DND-41 (cell line): ENCODE data around the gene BABAM1.

Source experiments
- ATAC-seq: fragments of 200-7000 bp; cut with Tn5 transposase; 3 replicates; pipeline ENCODE4 v1.9.1; 2021; ENCODE audit warnings: low read depth; ENCODE audit not compliant: insufficient read depth
- DNase-seq: peaks from one replicate; pipeline ENCODE4 v3.0.0-alpha.2; 2020
- H2AFZ ChIP-seq: 2 replicates; pipeline ENCODE4 v1.6.0; 2012; ENCODE audit warnings: low read depth, low read length
- H3K27ac ChIP-seq: 2 replicates; pipeline ENCODE4 v1.5.1; 2012; ENCODE audit warnings: low read length, inconsistent platforms
- H3K27me3 ChIP-seq: fragments of 200-600 bp; sonication (generic); 2 replicates; pipeline ENCODE4 v1.6.0; 2012; ENCODE audit warnings: low read length, mild to moderate bottlenecking, inconsistent platforms; ENCODE audit not compliant: insufficient read depth, poor library complexity
- H3K36me3 ChIP-seq: 2 replicates; pipeline ENCODE4 v1.5.1; 2012; ENCODE audit warnings: low read length, inconsistent platforms; ENCODE audit not compliant: insufficient read depth
- H3K4me1 ChIP-seq: 2 replicates; pipeline ENCODE4 v1.5.1; 2012; ENCODE audit warnings: mild to moderate bottlenecking, low read length; ENCODE audit not compliant: insufficient read depth
- H3K4me2 ChIP-seq: 2 replicates; pipeline ENCODE4 v1.6.0; 2012; ENCODE audit warnings: mild to moderate bottlenecking, moderate library complexity, low read length, inconsistent platforms; ENCODE audit not compliant: insufficient read depth
- H3K4me3 ChIP-seq, 2 experiments: fragments of 200-600 bp in 1 of 2; shearing (Covaris generic) in 1 of 2; 2 replicates each; pipeline ENCODE4 v1.5.1; 2012 to 2016; ENCODE audit warnings: inconsistent platforms in 2 of 2, low read length in 2 of 2, mild to moderate bottlenecking in 2 of 2, low read depth in 1 of 2, moderate library complexity in 1 of 2
- H3K79me2 ChIP-seq: 2 replicates; pipeline ENCODE4 v1.6.0; 2012; ENCODE audit warnings: low read length, inconsistent platforms; ENCODE audit not compliant: insufficient read depth
- H3K9ac ChIP-seq: 2 replicates; pipeline ENCODE4 v1.6.0; 2012; ENCODE audit warnings: low read depth, mild to moderate bottlenecking, inconsistent platforms, low read length, moderate library complexity
- H3K9me3 ChIP-seq: 2 replicates; pipeline ENCODE4 v1.5.1; 2012; ENCODE audit warnings: low read length, moderate library complexity, mild to moderate bottlenecking, inconsistent platforms; ENCODE audit not compliant: insufficient read depth, severe bottlenecking
- H4K20me1 ChIP-seq: 2 replicates; pipeline ENCODE4 v1.6.0; 2012; ENCODE audit warnings: low read length; ENCODE audit not compliant: insufficient read depth
- CTCF ChIP-seq: IDR thresholded peaks from 2 replicates; pipeline ENCODE4 v1.5.1; 2012; ENCODE audit warnings: borderline replicate concordance, low read length, moderate library complexity, mild to moderate bottlenecking; ENCODE audit not compliant: poor library complexity, severe bottlenecking; ENCODE audit errors: extremely low read depth
- EZH2 ChIP-seq: IDR thresholded peaks from 3 replicates; pipeline ENCODE4 v1.6.1; 2012; ENCODE audit warnings: borderline replicate concordance, low read depth, mild to moderate bottlenecking, moderate library complexity, low read length, inconsistent platforms; ENCODE audit not compliant: severe bottlenecking

The BABAM1 gene

GRCh38 chr19:17296976-17297375 lies 29.7 kb downstream of the BABAM1 start:
- Histone ChIP-seq H3K4me3 (no peak overlapping the region), H4K20me1 (no peaks in the 10 kb centered on the region; the same call in 1 of the 2 replicates), H3K4me2 (no peak overlapping the region), H3K79me2 (peaks cover 9% of the 10 kb centered on the region; the same call in 1 of the 2 replicates), H3K9ac (no peak overlapping the region), H3K36me3 (peaks cover 11% of the 10 kb centered on the region; the same call in 1 of the 2 replicates), H3K9me3 (peaks cover 3% of the 10 kb centered on the region), H2AFZ (no peak overlapping the region), H3K27ac (no peak overlapping the region), H3K27me3 (no peaks in the 10 kb centered on the region), H3K4me1 (peaks cover 25% of the 10 kb centered on the region)
- TF ChIP-seq CTCF (no peak), EZH2 (no peak)
- no peak for DNase-seq
- ATAC-seq, result no peak

GRCh38 chr19:17300992-17301619 lies 33.9 kb downstream of the BABAM1 start:
- Histone ChIP-seq H3K27ac (no peak overlapping the region), H3K9ac (no peak overlapping the region), H3K4me1 (peaks cover 8% of the 10 kb centered on the region), H3K4me2 (no peak overlapping the region), H2AFZ (no peak overlapping the region), H3K4me3 (no peak overlapping the region), H4K20me1 (no peaks in the 10 kb centered on the region), H3K27me3 (no peaks in the 10 kb centered on the region), H3K9me3 (peaks cover 3% of the 10 kb centered on the region), H3K36me3 (peaks cover 11% of the 10 kb centered on the region; the same call in 1 of the 2 replicates), H3K79me2 (peaks cover under 1% of the 10 kb centered on the region)
- TF ChIP-seq EZH2, result no peak
- no peak for TF ChIP-seq CTCF
- DNase-seq, result no peak
- no peak for ATAC-seq

GRCh38 chr19:17302391-17303166 lies 35.3 kb downstream of the BABAM1 start:
- ATAC-seq (no peak), DNase-seq (no peak)
- peaks cover 3% of the 10 kb centered on the region for H3K9me3 ChIP-seq
- H3K27ac ChIP-seq, result no peak overlapping the region
- no peak overlapping the region for H2AFZ ChIP-seq
- H3K4me3 ChIP-seq, result no peak overlapping the region
- H3K36me3 ChIP-seq, result peaks cover 8% of the 10 kb centered on the region
- H3K27me3 ChIP-seq, result no peaks in the 10 kb centered on the region
- H3K79me2 ChIP-seq, result peaks cover 15% of the 10 kb centered on the region
- H3K9ac ChIP-seq, result no peak overlapping the region
- TF ChIP-seq CTCF (no peak), EZH2 (no peak)
- H3K4me1 ChIP-seq, result peaks cover 23% of the 10 kb centered on the region
- H4K20me1 ChIP-seq, result no peaks in the 10 kb centered on the region
- H3K4me2 ChIP-seq, result no peak overlapping the region
